Hepatic stellate cell (primary cell): ENCODE measurements around the gene WNT8A.

Experiments used
- DNase-seq: peaks from one replicate; pipeline ENCODE4 v3.0.0; 2011; ENCODE audit warnings: low spot score

The WNT8A gene

GRCh38 chr5:138091685-138092084 is 7.9 kb downstream of the WNT8A start:
- DNase-seq, result no peak

DNA sequence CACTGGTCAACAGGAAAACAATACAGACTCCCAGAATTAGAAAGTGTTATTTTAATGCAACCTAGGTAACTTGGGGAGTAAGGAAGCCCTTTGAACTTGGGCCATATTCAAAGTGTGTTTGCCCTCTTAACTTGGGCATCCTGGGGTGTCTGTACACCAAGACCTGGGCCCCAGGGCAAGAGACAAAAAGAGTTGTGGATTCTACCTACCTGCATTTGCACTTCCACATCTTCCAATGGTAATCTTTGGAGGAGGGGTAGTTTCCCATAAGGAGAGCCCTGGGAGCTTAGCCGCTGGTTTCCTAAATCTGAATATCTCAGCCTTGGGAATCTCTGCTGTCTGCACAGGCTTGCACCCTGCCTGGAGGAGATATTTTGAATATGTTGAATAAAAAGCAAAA is 8.5 kb downstream of the WNT8A start:
- no peak for DNase-seq

GRCh38 chr5:138093036-138093435 is 9.2 kb downstream of the WNT8A start:
- no peak for DNase-seq

GRCh38 chr5:138095100-138095907 is 11.5 kb downstream of the WNT8A start:
- no peak for DNase-seq

DNA sequence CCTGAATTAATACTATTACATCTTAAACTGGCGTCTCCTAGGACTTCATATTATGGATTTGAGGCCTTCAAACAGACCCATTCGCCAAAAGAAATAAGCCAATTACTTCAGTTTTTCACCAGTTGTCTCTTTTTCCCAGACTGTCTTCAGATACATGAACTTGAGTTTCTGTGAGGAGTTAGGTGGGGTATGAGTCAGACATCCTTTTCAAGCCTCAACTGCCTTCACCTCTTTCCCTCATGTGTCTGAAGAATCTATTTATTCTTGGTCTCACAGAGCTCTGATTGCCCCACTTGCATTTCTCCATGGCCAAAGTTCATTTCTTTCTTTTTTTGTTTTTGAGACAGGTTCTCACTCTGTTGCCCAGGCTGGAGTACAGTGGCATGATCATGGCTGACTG is 12.5 kb downstream of the WNT8A start:
- DNase-seq, result no peak

GRCh38 chr5:138096997-138097828 is 13.4 kb downstream of the WNT8A start:
- DNase-seq, result no peak

GRCh38 chr5:138102454-138103318 is 18.9 kb downstream of the WNT8A start:
- DNase-seq, result no peak

DNA sequence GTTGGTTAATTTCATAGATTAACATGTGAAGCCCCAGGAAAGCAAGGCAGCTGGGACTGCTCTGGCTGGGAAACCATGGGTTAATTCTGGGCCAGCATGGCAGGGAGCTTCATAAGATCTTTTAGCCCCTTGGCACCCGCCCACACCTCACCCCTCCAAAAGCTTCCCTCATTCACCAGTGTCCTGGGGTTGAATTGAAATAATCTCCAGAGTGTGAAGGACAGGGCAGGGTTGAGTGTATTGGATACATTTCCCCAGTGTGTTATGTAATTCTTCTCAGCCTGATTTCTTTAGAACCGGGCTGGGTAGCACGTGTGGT is 19.4 kb downstream of the WNT8A start:
- no peak for DNase-seq

- DNase-seq, result no peak
Measured at GRCh38 chr5:138105709-138106108, 21.9 kb downstream of the WNT8A start.

DNA sequence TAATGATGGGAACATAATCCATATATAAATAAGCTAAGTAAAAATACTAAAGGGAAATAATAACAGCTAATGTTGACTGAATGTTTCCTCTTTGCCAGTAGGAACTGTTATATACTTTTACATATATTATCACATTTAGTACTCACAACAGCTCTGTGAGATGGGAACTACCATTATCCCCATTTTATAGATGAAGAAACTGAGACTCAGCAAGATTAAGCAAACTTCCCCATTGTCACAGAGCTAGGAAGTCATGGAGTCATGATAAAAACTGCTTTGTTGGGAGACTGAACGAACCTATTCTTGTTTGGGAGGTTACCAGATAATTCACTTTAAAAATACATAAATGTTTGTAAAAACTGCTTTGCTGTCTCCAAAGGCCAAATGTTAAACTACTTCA is 23.4 kb downstream of the WNT8A start:
- no peak for DNase-seq

DNA sequence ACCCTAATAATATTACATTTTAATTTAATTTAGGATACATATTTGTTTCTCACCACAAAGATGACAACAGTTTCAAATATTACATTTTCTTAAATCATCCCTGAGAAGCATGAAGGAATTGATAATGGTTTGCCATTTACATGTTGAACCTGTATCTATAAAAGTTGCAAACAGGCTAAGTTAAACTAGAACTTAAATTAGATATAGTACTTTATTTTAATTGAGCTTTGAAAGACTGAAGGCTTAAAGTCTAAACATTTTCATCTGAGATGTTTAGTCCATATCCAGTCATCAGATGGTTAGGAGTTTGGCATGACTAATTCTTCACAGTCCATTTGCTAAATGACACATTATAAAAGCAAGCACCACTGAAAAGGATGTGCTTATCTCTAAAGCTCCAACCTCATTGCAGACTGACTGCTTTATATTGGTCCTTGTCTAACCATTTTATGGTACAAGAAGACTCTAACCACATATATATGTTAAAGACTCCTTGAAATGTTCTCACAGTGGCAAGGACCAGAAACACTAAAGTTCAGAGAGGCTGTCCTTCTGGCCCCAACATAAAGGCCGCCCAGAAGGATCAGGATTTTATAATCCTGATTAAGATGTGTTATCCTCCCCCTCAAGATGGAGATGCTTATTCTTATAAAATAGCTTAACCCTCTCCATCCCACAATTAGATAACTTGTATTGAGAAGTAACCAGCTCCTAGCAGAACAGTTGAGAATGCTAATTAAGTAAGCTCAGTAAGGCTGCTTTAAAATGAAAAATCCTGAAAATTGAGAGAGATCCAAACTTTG is 25.8 kb downstream of the WNT8A start:
- DNase-seq, result no peak

DNA sequence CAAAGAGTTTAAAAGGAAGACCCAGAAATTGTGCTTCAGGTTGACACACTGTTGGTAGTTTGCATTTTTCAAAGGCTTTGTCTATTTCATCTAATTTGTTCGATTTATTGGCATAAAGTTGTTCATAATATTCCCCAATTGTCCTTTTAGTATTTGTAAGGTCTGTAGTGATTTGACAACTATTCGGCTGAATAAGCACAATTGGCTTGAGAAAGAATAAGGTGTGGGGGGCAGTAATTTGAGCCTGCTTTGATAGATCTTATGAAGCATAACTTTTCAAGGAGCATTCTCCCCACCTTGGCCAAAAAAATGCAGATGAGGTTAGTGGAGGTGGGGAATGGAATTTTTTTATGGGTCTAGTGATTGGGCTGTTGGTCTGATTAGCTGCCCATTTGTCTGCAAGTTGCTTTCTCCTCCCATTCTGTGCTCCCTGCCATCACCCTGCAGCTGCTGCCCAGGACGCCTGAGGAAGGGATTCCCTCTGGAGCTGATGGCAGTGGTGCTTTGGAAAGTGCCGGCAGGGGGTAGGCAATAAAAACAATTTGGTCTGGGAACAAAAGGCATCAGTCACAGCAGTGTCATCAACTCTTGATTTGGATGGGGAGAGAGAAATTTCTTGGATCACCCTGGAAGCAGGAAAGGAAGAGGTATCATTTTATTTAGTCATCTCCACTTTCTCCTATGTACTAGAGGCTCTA is 26.6 kb downstream of the WNT8A start:
- no peak for DNase-seq

- DNase-seq, result no peak
Measured at GRCh38 chr5:138111181-138111580, 27.3 kb downstream of the WNT8A start.

GRCh38 chr5:138111937-138112336 is 28.1 kb downstream of the WNT8A start:
- no peak for DNase-seq

GRCh38 chr5:138115254-138115653 is 31.4 kb downstream of the WNT8A start:
- no peak for DNase-seq

DNA sequence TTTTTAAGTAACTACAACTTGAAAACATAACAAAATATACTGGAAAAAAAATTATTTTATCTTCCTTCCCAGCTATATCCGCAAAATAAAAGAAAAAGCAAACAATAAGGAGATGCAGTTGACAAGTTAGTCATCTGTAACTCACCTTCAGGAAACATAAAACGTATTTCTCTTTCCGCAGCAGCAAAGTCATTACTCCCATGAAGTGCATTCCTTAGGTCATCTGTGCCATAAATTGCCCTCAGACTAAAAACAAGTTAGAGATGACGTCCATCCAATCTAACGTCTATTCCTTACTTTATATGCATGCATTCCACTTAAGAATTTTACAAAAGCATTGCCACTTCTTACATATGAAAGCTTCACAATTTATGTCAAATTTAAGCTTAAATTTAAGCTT is 44.5 kb downstream of the WNT8A start:
- DNase-seq, result no peak

GRCh38 chr5:138129347-138129746 is 45.5 kb downstream of the WNT8A start:
- DNase-seq, result no peak

- no peak for DNase-seq
Measured at GRCh38 chr5:138132543-138132942, 48.7 kb downstream of the WNT8A start.

- peak; percentile 32 for DNase-seq
Measured at GRCh38 chr5:138138949-138139780, 55.3 kb downstream of the WNT8A start, which contains the start of gene NME5. NME5 (minus strand) TSS chr5:138139428; CDS start chr5:138138780, 648 bp downstream.

DNA sequence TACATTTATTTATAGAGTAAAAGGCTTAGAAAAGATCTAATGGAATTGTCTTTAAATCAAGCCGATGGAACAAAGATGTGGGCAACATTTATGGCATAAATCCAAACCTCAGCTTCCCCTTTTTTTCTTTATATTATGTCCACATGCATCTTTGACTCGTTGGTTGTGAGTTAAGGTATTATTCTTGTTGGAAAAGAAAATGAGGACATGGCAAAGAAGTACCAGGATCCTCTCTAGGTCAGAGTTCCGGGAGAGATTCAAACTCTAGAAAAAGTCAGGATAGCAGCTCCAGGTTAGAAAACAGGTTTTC is 55.9 kb downstream of the WNT8A start:
- no peak for DNase-seq
